Subcutaneous abdominal adipose tissue (tissue), 5 donors: ENCODE results near the gene CINP.
"Not testable (repeated sequence)": the region's sequence is repeated elsewhere in the genome, so short reads cannot be mapped to it uniquely, and the experiment has no call there.

Experiments used
- H3K27ac ChIP-seq: one replicate; pipeline ENCODE4 v1.7.0; 2013; ENCODE audit warnings: low read depth, mild to moderate bottlenecking, inconsistent platforms, low read length, moderate library complexity
- H3K27me3 ChIP-seq, 5 donors: one replicate each; pipeline ENCODE4 v1.7.0; 2013; ENCODE audit warnings: low read length in 5 of 5, inconsistent platforms in 1 of 5; ENCODE audit not compliant: control insufficient read depth in 5 of 5, insufficient read depth in 4 of 5
- H3K36me3 ChIP-seq, 5 donors: one replicate each; pipeline ENCODE4 v1.7.0; 2013; ENCODE audit warnings: low read length in 5 of 5; ENCODE audit not compliant: control insufficient read depth in 5 of 5, insufficient read depth in 5 of 5
- H3K4me1 ChIP-seq, 5 donors: one replicate each; pipeline ENCODE4 v1.7.0; 2013; ENCODE audit warnings: low read length in 5 of 5, mild to moderate bottlenecking in 3 of 5, moderate library complexity in 1 of 5; ENCODE audit not compliant: control insufficient read depth in 5 of 5, insufficient read depth in 5 of 5
- H3K4me3 ChIP-seq, 5 donors: one replicate each; pipeline ENCODE4 v1.7.0; 2013; ENCODE audit warnings: low read length in 5 of 5, low read depth in 1 of 5
- H3K9ac ChIP-seq, 5 donors: one replicate each; pipeline ENCODE4 v1.7.0; 2013; ENCODE audit warnings: low read length in 5 of 5, mild to moderate bottlenecking in 4 of 5, moderate library complexity in 3 of 5
- H3K9me3 ChIP-seq, 5 donors: one replicate each; pipeline ENCODE4 v1.7.0; 2013; ENCODE audit warnings: low read length in 5 of 5; ENCODE audit not compliant: control insufficient read depth in 5 of 5
- donor health status: healthy.
- donor health status: healthy.
- donor health status: healthy.
- donor health status: healthy.
- donor health status: healthy.

The CINP gene

DNA sequence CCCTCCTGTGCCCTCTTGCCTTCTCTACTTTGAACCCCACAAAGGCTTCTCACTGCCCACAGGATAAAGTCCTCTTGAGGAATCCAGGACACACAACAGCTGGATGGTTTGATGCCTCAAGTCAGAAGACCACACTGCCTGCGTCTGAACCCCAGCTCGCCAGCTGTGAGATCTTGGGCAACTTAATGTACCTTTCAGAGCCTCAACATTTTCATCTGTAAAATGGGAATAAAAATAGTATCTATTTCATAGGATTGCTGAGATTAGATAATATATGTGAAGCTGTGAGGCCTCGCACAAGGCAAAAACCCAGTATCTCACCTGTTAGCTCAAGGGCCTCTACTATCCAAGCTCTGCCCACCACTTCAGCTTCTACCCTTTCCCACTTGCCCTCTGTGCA, 2.3 kb downstream of the CINP start:
- Histone ChIP-seq H3K27ac (no peak overlapping the region), H3K4me1 (peaks cover 6 to 30% (median 23%) of the 10 kb centered on the region in 5 donors), H3K9ac (peak overlapping the region in 1 of 5 donors; percentile 21), H3K36me3 (peaks cover 15 to 39% (median 30%) of the 10 kb centered on the region in 5 donors), H3K9me3 (no peaks in the 10 kb centered on the region), H3K4me3 (no peak overlapping the region), H3K27me3 (no peaks in the 10 kb centered on the region)

DNA sequence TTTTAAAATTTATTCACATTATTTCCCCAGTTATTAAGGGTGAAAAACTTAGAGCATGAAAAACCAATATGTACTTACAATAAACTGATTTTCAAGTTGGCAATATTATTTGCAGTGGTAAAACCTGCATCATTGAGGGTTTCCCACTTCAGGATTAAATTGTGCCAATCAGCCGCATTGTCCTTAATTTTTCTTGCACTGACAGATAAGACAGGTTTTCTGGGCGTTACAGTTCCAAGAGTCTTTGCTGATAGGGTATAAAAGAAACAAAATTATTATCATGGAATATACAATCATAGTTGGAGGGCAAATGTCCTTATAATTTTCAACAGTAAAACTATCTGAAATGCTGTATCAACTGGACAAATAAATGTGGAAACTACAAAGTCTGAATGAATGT, 3.3 kb downstream of the CINP start:
- Histone ChIP-seq H3K36me3 (peaks cover 15 to 50% (median 39%) of the 10 kb centered on the region in 5 donors), H3K9me3 (no peaks in the 10 kb centered on the region), H3K27ac (no peak overlapping the region), H3K27me3 (no peaks in the 10 kb centered on the region), H3K4me3 (no peak overlapping the region), H3K4me1 (peaks cover 6 to 28% (median 23%) of the 10 kb centered on the region in 5 donors), H3K9ac (no peak overlapping the region)

DNA sequence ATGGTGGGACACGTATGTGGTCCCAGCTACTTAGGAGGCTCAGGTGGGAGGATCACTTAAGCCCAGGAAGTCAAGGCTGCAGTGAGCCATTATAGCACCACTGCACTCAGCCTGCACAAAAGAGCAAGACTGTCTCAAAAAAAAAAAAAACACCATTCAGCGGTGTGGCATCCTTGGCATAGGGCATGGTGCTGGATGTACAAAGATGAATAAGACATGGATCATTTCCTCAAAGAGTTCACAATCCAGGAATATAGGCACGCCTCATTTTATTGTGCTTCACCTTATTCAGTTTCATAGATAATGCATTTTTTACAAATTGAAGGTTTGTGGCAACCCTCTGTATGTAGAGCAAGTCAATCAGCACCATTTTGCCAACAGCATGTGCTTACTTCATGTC, 6.4 kb downstream of the CINP start:
- Histone ChIP-seq H3K27me3 (no peaks in the 10 kb centered on the region), H3K4me1 (peaks cover 0 to 13% (median under 1%) of the 10 kb centered on the region in 5 donors), H3K27ac (no peak overlapping the region), H3K9me3 (no peaks in the 10 kb centered on the region), H3K4me3 (no peak overlapping the region), H3K36me3 (peaks cover 20 to 69% (median 57%) of the 10 kb centered on the region in 5 donors), H3K9ac (no peak overlapping the region)

DNA sequence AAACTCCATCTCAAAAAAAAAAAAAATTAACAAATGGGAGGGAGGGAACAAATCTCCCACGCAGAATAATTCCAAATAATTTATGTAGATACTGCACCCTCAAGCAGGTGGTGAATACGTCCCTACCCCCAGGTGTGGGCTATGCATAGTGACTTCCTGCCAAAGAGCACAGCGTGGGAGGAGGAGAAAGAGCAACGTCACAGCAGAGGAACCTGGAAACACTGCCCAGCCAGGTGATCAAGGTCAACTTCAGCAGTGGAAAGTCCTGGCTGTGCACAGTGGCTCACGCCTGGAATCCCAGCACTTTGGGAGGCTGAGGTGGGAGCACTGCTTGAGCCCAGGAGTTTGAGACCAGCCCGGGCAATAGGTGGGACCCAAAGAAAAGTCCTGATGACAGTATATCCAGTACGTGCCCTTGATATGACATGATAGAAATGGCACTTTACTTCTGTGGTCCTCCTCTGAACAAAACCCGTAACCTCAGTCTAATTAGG, 9.5 kb downstream of the CINP start:
- H3K27me3 ChIP-seq = no peaks in the 10 kb centered on the region
- H3K9me3 ChIP-seq = no peaks in the 10 kb centered on the region
- H3K36me3 ChIP-seq = peaks cover 26 to 74% (median 64%) of the 10 kb centered on the region in 5 donors
- no peak overlapping the region for H3K4me3 ChIP-seq
- H3K9ac ChIP-seq = no peak overlapping the region
- H3K4me1 ChIP-seq = peaks cover 0 to 20% (median 3%) of the 10 kb centered on the region in 5 donors
- H3K27ac ChIP-seq = no peak overlapping the region

DNA sequence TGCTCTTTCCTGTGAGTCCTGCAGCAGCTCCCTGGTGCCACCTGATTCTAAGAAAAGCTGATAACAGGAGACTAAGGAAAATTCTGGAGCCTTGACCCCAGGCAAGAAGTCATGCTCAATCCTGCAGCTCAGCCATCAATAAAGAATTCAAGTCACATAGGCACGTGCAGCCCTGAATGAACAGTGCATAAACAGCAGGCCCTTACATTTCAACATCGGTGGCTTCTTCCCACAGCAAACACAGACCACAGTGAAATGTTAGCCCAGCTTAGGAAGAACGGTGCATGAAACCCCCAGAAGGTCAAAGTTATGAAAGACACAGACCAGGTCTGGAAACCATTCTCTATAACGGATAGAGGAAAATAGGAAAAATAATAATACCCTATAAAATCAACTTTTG, 10.5 kb downstream of the CINP start:
- Histone ChIP-seq H3K27me3 (no peaks in the 10 kb centered on the region), H3K9me3 (no peaks in the 10 kb centered on the region), H3K4me1 (peaks cover 0 to 20% (median 3%) of the 10 kb centered on the region in 5 donors), H3K36me3 (peaks cover 18 to 74% (median 63%) of the 10 kb centered on the region in 5 donors), H3K27ac (peak overlapping the region; percentile 6), H3K9ac (no peak overlapping the region), H3K4me3 (no peak overlapping the region)

DNA sequence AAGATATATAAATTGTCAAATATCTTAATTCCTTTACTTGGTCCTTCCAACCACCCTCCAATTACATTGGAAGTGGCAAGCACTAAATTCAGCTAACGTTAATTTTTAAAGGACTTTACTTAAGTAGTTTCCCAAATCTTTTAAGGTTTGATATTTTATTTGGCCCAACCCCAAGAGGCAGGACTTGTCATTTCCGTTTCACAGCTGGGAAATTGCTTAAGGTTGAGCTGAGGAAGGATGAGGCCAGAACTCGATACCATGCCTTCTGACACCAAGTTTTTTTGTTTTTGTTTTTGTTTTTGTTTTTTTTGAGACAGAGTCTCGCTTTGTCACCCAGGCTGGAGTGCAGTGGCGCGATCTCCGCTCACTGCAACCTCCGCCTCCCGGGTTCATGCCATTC, 11.1 kb downstream of the CINP start:
- peak overlapping the region; percentile 50 for H3K27ac ChIP-seq
- H3K36me3 ChIP-seq = peaks cover 18 to 74% (median 67%) of the 10 kb centered on the region in 5 donors
- peak overlapping the region in 1 of 5 donors; percentile 19 for H3K4me3 ChIP-seq
- not testable (repeated sequence) for H3K9me3 ChIP-seq, H3K27me3 ChIP-seq, H3K9ac ChIP-seq
- peaks cover 0 to 20% (median 3%) of the 10 kb centered on the region in 5 donors for H3K4me1 ChIP-seq

DNA sequence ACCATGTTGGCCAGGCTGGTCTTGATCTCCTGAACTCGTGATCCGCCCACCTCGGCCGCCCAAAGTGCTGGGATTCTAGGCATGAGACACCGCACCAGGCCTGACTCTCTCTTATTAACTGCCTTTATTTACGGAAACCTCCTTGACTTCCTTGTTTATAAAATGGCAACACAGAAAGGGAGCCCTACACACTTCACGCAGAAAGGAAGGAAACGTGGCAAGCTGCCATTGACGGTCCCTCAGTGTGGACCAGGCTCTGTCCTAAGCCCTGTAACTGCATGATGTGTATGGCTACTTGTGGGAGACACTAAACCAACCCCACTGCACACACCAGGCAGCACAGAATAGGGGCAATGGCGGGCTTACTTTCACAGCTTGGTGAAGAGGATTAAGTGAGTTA, 11.7 kb downstream of the CINP start:
- no peak overlapping the region for H3K9ac ChIP-seq
- peaks cover 0 to 20% (median 3%) of the 10 kb centered on the region in 5 donors for H3K4me1 ChIP-seq
- H3K27me3 ChIP-seq = no peaks in the 10 kb centered on the region
- peak overlapping the region; percentile 50 for H3K27ac ChIP-seq
- H3K36me3 ChIP-seq = peaks cover 14 to 74% (median 68%) of the 10 kb centered on the region in 5 donors
- H3K9me3 ChIP-seq = no peaks in the 10 kb centered on the region
- peak overlapping the region in 2 of 5 donors; percentile 19 to 22 for H3K4me3 ChIP-seq

DNA sequence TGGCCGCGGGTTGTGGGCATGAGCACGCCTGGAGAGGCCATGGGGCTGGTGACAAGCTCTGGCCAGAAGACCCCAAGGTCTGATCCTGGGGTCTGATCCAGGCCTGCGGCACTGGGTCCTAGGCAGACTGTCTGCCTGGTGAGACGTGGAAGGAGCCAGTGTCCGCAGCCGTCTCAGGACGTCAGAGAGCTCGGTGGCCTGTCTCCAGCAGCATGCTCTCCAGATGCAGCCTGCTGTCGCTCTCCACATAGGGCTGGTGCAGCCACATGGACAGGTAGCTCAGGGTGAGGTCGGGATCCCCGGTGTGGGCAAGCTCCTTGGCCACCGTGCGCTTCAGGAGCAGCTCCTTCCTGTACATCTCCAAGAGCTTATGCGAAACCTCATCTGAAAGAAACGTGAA, 14.3 kb downstream of the CINP start:
- Histone ChIP-seq H3K9ac (no peak overlapping the region), H3K9me3 (no peaks in the 10 kb centered on the region), H3K4me1 (peaks cover 0 to 20% (median 3%) of the 10 kb centered on the region in 5 donors), H3K4me3 (no peak overlapping the region), H3K36me3 (peaks cover 9 to 73% (median 68%) of the 10 kb centered on the region in 5 donors), H3K27ac (no peak overlapping the region), H3K27me3 (no peaks in the 10 kb centered on the region)

DNA sequence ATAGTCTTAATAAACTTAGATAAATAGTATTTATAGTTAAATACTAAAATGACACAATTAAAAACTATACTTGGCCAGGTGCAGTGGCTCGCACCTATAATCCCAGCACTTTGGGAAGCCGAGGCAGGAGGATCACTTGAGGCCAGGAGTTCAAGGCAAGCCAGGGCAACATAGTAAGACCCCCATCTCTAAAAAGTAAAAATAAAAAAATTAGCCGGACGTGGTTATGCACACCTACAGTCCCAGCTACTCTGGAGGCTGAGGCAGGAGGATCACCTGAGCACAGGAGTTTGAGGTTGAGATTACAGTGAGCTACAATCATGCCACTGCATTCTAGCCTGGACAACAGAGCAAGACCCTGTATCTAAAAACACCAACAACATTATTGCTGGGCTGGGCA, 16.0 kb downstream of the CINP start:
- Histone ChIP-seq H3K4me3 (no peak overlapping the region), H3K27me3 (no peaks in the 10 kb centered on the region), H3K36me3 (peaks cover 9 to 79% (median 69%) of the 10 kb centered on the region in 5 donors)

DNA sequence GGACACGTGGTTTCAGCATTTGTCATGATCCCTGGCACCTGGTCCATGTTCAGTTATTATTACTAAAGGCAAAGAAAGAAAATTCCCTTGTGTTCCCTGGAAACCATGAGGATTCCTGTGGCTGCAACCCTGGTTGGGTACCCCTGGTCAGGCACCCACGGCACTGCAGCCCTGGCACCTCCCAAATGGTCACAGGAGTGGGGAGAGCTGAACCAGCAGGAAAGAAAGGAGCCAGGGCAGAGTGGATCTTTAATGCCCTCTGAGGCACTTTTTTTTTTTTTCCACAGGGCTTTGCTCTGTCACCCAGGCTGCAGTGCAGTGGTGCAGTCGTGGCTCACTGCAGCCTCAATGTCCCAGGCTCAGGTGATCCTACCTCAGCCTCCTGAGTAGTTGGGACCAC, 17.5 kb downstream of the CINP start:
- Histone ChIP-seq H3K4me1 (peaks cover 0 to 3% (median 0%) of the 10 kb centered on the region in 5 donors), H3K27me3 (no peaks in the 10 kb centered on the region), H3K9ac (no peak overlapping the region), H3K4me3 (no peak overlapping the region), H3K9me3 (no peaks in the 10 kb centered on the region), H3K27ac (no peak overlapping the region), H3K36me3 (peaks cover 9 to 89% (median 78%) of the 10 kb centered on the region in 5 donors)

More for the DNA sequence above, 16.0 kb downstream of the CINP start:
- no peak overlapping the region for H3K27ac ChIP-seq
- H3K9ac ChIP-seq = no peak overlapping the region
- H3K9me3 ChIP-seq = no peaks in the 10 kb centered on the region
- H3K4me1 ChIP-seq = peaks cover 0 to 15% (median 3%) of the 10 kb centered on the region in 5 donors
